Spinal cord (tissue), 10 donors: ENCODE measurements around the gene IL1RAPL1. TPM values are rescaled to one million over a fixed set of nuclear protein-coding genes. Genes with fewer than 3 reads are reported as not detected.

Experiments used
- DNase-seq, 6 donors: peaks; one replicate each; pipeline versions ENCODE4 v3.0.0 to v3.0.0-alpha.2; 2013 to 2015; ENCODE audit warnings: low spot score in 6 of 6, low read depth in 4 of 6
- H3K27ac ChIP-seq: one replicate; pipeline ENCODE4 v1.5.1; 2013; ENCODE audit warnings: low read depth, low read length, control low read depth
- H3K27me3 ChIP-seq: one replicate; pipeline ENCODE4 v1.6.1; 2013; ENCODE audit warnings: low read length; ENCODE audit not compliant: control insufficient read depth, insufficient read depth
- H3K36me3 ChIP-seq: one replicate; pipeline ENCODE4 v1.6.1; 2013; ENCODE audit warnings: low read length; ENCODE audit not compliant: control insufficient read depth, insufficient read depth
- H3K4me1 ChIP-seq: one replicate; pipeline ENCODE4 v1.6.1; 2013; ENCODE audit warnings: low read length; ENCODE audit not compliant: control insufficient read depth, insufficient read depth
- H3K4me3 ChIP-seq: one replicate; pipeline ENCODE4 v1.5.1; 2013; ENCODE audit warnings: low read depth, low read length, control low read depth
- H3K9me3 ChIP-seq: one replicate; pipeline ENCODE4 v1.6.1; 2013; ENCODE audit warnings: low read length; ENCODE audit not compliant: control insufficient read depth, insufficient read depth
- WGBS: methylation state at CpG from one replicate; pipeline ENCODE4 v1.1.5; 2013; ENCODE audit warnings: missing lambda C conversion rate; ENCODE audit not compliant: insufficient coverage; 5-methylcytosine and 5-hydroxymethylcytosine counted together
- polyA plus RNA-seq, 2 donors: library from polyadenylated mRNA; unstranded; fragments of 120-200 nt; gene quantifications; one replicate each; pipeline ENCODE4 v1.2.1, GENCODE V29; 2013; ENCODE audit not compliant: insufficient read length in 2 of 2
- total RNA-seq, 2 donors: library from RNA; depleted of rRNA in 1 of 2; stranded (reverse); fragments of 120-200 nt in 1 of 2; fragments of >200 nt in 1 of 2; gene quantifications; one replicate each; pipeline versions ENCODE4 v1.2.3 to v1.2.4, GENCODE V29; 2013 to 2014
- donor health status: healthy.

Gene IL1RAPL1
- total and polyA plus RNA-seq, 4 donors, result 2.3 to 24.5 (median 7.0) TPM

DNA sequence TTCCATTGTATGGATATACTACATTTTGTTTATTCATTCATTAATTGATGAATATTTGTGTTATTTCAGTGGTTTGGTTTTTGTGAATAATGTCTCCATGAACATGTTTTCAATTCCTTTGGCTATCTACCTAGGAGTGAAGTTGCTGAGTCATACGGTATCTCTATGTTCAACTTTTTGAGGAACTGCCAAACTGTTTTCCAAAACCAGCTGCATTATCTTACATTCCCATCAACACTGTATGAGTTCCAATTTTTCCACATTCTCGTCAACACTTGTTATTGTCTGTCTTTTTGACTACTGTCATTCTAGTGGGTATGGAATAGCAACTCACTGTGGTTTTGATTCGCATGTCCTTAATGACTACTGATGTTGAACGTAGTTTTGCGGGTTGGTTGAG is 1239.5 kb downstream of the IL1RAPL1 start:
- no peak for DNase-seq
- Histone ChIP-seq H3K27ac (no peak overlapping the region), H3K4me3 (no peak overlapping the region), H3K9me3 (no peaks in the 10 kb centered on the region), H3K36me3 (no peaks in the 10 kb centered on the region), H3K27me3 (no peaks in the 10 kb centered on the region), H3K4me1 (no peaks in the 10 kb centered on the region)
- no CpG with 5 or more reads among the region's 5 CpGs for WGBS

GRCh38 chrX:29834311-29834710 is 1247.1 kb downstream of the IL1RAPL1 start:
- H3K36me3 ChIP-seq, result no peaks in the 10 kb centered on the region
- no peaks in the 10 kb centered on the region for H3K9me3 ChIP-seq
- H3K4me1 ChIP-seq, result no peaks in the 10 kb centered on the region
- no peak for DNase-seq
- no CpG with 5 or more reads among the region's 2 CpGs for WGBS
- no peak overlapping the region for H3K27ac ChIP-seq
- no peaks in the 10 kb centered on the region for H3K27me3 ChIP-seq
- H3K4me3 ChIP-seq, result no peak overlapping the region

- Histone ChIP-seq H3K9me3 (no peaks in the 10 kb centered on the region), H3K27me3 (no peaks in the 10 kb centered on the region), H3K36me3 (no peaks in the 10 kb centered on the region), H3K4me3 (no peak overlapping the region), H3K27ac (no peak overlapping the region), H3K4me1 (no peaks in the 10 kb centered on the region)
- DNase-seq, result no peak
Observed at GRCh38 chrX:29834764-29835163, 1247.5 kb downstream of the IL1RAPL1 start.

DNA sequence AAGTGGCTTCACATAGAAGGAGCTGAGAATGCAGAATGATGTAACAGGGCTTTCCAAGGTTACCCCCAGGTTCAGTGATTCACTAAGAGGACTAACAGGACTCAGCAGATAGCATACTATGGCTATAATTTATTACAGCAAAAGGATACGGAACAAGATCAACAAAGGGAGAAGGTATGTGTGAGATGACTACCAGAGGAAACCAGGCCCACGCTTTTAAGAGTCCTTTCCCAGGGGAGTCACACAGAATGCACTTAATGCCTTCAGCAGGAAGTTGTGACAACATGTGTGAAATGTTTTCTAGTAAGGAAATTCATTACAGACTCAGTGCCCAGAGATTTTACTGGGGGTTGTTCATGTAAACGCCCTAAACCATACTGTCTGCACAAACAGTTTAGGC is 1254.5 kb downstream of the IL1RAPL1 start:
- Histone ChIP-seq H3K36me3 (no peaks in the 10 kb centered on the region), H3K4me3 (no peak overlapping the region), H3K27me3 (no peaks in the 10 kb centered on the region), H3K9me3 (no peaks in the 10 kb centered on the region), H3K27ac (no peak overlapping the region), H3K4me1 (no peaks in the 10 kb centered on the region)
- WGBS, result 73% methylated on average over 2 of the region's 3 CpGs
- no peak for DNase-seq

- Histone ChIP-seq H3K27ac (no peak overlapping the region), H3K4me1 (no peaks in the 10 kb centered on the region), H3K4me3 (no peak overlapping the region), H3K36me3 (no peaks in the 10 kb centered on the region), H3K27me3 (no peaks in the 10 kb centered on the region), H3K9me3 (no peaks in the 10 kb centered on the region)
- WGBS, result no CpG with 5 or more reads among the region's 4 CpGs
- DNase-seq, result no peak
Observed at GRCh38 chrX:29842552-29842951, 1255.3 kb downstream of the IL1RAPL1 start.

DNA sequence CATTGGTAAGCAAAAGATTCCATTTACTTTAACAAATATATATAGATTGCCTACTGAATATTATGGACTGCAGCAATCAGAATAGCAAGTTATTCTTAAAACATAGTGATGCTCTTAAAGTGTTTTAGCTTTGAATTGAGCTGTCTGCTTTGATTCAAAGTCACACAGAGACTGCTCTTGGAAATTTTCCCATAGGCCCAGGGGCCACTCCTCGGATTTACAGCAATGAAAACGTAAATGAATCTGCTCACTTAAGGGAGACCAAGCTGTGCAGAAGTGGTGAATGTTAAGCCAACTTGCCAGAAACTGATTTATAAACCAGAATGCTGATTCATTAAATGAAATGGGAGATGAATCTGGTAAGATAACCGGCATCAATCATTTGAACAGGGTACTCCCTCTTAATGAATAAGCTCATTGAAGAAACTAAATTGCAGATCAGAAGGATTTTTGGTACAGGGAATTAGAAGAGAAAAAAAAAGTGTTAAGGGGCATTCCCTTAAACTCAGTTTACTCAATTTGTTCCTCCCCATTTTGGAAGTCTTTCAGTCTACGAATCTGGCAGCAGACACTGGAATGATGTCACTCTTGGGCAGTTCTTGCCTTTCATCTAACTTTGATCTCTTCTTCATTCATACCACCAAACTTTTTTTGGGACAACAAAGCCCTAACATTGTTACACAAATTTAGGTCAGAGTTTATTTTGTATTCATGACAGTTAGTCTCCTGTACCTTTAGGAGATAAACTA is 1264.8 kb downstream of the IL1RAPL1 start:
- H3K9me3 ChIP-seq, result no peaks in the 10 kb centered on the region
- H3K4me1 ChIP-seq, result no peaks in the 10 kb centered on the region
- DNase-seq, result peak in 3 of 6 donors; percentile 2 to 42 (median 25)
- no peaks in the 10 kb centered on the region for H3K27me3 ChIP-seq
- no peaks in the 10 kb centered on the region for H3K36me3 ChIP-seq
- H3K27ac ChIP-seq, result no peak overlapping the region
- WGBS, result 17% methylated on average over 3 of the region's 4 CpGs
- no peak overlapping the region for H3K4me3 ChIP-seq

DNA sequence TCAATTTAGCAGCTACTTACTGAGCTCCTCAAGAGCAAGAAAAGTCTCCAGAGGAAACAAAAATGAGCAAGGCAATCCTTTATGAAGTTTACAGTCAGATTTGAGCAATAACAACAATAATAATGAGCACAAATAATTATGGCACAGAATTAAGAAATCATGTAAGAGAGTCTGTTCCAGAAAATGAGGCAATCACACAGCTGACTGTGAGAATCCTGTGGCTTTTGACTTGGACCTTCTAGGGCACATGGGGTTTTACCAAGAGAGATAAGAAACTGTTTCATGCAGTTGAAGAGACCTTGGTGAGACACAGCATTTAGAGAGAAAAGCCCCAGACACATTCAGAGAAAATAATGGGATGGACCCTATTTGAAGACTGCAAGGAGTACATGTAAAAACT is 1265.5 kb downstream of the IL1RAPL1 start:
- no peak overlapping the region for H3K4me3 ChIP-seq
- H3K9me3 ChIP-seq, result no peaks in the 10 kb centered on the region
- no peak for DNase-seq
- no peaks in the 10 kb centered on the region for H3K4me1 ChIP-seq
- H3K27me3 ChIP-seq, result no peaks in the 10 kb centered on the region
- H3K27ac ChIP-seq, result no peak overlapping the region
- no peaks in the 10 kb centered on the region for H3K36me3 ChIP-seq

DNA sequence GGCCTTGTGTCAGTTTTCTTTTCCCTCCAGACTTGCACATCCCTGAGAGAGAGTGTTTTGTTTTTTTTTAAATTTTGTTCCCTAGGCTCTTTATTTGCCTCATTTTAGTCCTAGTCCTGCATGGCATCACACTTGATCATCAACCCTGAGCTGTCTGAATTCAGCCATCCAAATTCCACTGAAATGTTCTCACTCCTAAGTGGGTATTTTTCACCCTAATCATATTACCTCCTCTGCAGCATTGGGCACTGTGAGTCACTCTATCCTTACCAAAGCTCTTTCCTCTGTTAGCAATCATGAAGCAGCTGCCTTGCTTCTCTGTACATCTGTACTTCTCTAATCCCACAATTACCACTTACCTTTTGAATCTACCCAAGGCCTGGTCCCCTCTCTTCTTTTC is 1271.5 kb downstream of the IL1RAPL1 start:
- Histone ChIP-seq H3K36me3 (no peaks in the 10 kb centered on the region), H3K27me3 (no peaks in the 10 kb centered on the region), H3K4me1 (no peaks in the 10 kb centered on the region), H3K9me3 (no peaks in the 10 kb centered on the region), H3K27ac (no peak overlapping the region), H3K4me3 (no peak overlapping the region)
- no peak for DNase-seq

DNA sequence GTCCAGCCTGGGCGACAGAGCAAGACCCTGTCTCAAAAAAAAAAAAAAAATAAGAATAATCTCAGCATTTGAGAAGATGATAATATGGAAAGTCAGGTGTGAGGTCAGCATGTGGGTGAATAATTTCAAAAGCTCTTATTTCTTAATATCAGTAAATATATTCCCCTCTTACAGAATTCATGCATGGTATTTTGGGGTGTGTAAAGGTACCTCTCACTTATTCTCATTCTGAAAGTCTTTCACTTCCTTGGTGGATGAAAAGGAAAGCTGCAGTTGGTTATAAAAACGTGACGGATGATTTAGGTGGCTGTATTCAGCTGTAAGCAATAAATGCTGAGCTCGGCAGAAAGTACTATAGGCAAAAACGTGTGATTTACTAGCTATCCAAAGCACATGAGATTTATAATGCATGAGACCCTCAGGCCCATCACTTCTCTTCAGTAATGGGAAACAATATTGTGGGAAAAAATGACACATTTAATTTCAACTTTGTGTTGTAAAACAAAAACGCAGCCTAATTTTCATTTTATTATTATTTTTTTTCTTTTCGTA is 1275.0 kb downstream of the IL1RAPL1 start:
- Histone ChIP-seq H3K27ac (no peak overlapping the region), H3K27me3 (no peaks in the 10 kb centered on the region), H3K9me3 (no peaks in the 10 kb centered on the region), H3K4me3 (no peak overlapping the region), H3K4me1 (no peaks in the 10 kb centered on the region), H3K36me3 (no peaks in the 10 kb centered on the region)
- DNase-seq, result peak in 1 of 6 donors; percentile 36
- 40% methylated on average over 2 of the region's 7 CpGs for WGBS

DNA sequence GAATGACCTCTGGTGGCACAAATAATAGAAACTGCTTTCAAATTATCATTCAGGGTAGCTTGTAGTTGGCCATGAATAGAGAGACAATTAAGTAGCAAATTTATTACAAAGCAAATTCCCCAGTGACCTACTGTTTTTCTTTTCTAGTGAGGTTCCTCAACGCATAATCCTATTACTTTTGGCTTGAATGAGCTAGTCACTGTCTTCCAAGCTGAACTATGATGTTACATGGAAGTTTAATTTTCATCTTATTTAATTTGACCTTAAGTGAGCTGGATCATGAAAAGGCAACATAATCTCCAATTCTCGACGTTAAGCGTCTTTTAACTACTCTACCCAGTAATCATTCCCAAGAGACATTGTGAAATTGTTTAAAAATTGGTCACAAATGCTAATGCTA is 1280.7 kb downstream of the IL1RAPL1 start:
- H3K36me3 ChIP-seq, result no peaks in the 10 kb centered on the region
- H3K9me3 ChIP-seq, result no peaks in the 10 kb centered on the region
- no peaks in the 10 kb centered on the region for H3K27me3 ChIP-seq
- no peak for DNase-seq
- H3K4me1 ChIP-seq, result no peaks in the 10 kb centered on the region
- no peak overlapping the region for H3K4me3 ChIP-seq
- H3K27ac ChIP-seq, result no peak overlapping the region
- no CpG with 5 or more reads among the region's 4 CpGs for WGBS
